GM18511 (cell line): ENCODE results near the gene TNFRSF19.

Experiments
- ATAC-seq: cut with Tn5 transposase; IDR thresholded peaks from one replicate; pipeline ENCODE4 v1.9.1; 2021; ENCODE audit warnings: mild to moderate bottlenecking, moderate library complexity; ENCODE audit not compliant: unreplicated experiment

The TNFRSF19 gene

DNA sequence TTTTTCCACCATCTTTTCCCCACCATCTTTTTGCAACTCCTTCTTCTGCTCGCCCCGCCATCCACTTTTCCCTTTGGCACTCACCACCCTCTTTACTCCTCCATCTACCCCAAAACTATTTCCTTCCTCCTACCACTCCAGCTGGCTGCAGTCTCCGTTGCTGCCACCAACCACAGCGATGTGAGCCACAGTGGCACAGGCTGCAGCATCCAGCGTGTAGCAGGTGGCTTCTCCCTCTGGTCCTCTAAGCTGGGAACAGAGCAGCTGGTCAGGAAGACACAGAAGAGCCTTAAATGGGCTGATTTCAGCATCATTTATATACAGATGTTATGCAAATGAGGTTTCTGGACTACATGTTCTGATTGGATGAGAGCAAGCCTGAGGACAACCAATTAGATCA, 144.5 kb downstream of the TNFRSF19 start:
- no peak for ATAC-seq

- no peak for ATAC-seq
Measured at GRCh38 chr13:23715092-23715761, 145.0 kb downstream of the TNFRSF19 start.

- ATAC-seq = no peak
Measured at GRCh38 chr13:23715762-23716235, 145.6 kb downstream of the TNFRSF19 start.

GRCh38 chr13:23716401-23716800, 146.2 kb downstream of the TNFRSF19 start:
- ATAC-seq = no peak

- ATAC-seq = no peak
Measured at GRCh38 chr13:23718996-23719395, 148.8 kb downstream of the TNFRSF19 start.

DNA sequence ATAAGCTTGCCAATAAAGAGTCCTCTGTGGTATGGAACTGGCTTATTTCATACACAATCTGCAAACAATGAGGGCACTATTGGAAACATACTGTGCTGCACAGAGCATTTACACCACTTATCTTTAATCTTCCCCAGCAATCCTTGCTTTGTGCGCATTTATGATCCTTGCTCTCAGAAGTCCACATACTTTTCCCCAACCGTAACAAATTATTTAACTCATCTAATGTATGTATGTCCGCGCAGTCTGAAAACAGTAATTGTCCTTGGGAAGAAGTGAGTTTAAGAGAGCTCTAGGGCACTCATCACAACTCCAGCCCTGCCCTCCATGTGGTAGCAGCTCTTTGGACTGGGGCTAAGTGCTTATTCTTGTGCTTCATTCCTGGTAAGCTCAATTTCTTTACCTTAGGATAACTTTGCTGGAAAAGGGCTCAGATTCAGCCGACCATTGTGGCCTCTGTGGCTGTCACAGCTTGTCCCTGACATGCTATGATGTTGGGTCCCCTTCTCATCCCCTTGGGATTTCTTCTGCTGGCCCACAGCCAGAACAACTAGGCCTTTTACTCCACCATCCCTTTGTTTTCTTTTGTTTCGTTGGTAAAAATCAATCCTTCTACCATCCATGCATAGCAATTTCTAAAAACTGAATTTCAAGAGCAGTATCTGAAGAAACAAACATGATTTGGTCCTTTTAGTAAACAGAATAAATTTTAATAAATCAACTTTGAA, 152.7 kb downstream of the TNFRSF19 start:
- ATAC-seq = no peak

- no peak for ATAC-seq
Measured at GRCh38 chr13:23723471-23723870, 153.3 kb downstream of the TNFRSF19 start.

DNA sequence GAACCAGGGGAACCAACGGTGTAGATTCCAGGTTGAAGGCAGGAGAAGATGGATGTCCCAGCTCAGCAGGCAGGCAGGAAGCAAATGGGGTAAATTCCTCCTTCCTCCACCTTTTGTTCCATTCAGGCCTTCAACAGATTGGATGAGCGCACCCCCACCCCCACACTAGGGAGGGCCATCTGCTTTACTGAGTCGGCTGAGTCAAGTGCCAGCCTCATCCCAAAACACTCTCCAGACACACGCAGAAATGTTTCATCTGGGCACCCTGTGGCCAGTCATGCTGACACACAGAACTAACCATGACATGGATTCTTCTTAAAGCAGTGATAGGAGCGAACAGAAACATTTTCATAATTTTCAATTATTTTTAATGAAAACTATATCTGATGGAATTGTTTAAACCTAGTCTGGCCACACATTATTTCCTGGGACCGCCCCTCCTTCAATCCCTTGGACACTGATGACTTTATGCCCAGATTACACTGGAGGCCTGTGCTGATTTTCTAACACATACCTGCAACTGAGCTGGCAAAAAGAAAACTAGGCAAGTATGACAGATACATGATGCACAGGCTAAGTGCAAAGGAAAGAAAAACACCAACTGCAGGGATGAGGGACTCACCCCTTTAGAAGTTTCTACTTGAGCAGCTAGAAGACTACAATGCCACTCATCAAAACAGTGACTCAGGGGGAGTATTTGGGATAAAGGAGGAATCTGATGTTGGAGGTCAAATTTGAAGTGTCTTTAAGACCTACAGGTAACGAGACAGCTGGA, 154.2 kb downstream of the TNFRSF19 start:
- no peak for ATAC-seq
